GM21447 (cell line): ENCODE measurements around the gene NFIX.

ENCODE experiments used
- ATAC-seq: cut with Tn5 transposase; IDR thresholded peaks from one replicate; pipeline ENCODE4 v1.9.1; 2021; ENCODE audit not compliant: unreplicated experiment

NFIX gene

DNA sequence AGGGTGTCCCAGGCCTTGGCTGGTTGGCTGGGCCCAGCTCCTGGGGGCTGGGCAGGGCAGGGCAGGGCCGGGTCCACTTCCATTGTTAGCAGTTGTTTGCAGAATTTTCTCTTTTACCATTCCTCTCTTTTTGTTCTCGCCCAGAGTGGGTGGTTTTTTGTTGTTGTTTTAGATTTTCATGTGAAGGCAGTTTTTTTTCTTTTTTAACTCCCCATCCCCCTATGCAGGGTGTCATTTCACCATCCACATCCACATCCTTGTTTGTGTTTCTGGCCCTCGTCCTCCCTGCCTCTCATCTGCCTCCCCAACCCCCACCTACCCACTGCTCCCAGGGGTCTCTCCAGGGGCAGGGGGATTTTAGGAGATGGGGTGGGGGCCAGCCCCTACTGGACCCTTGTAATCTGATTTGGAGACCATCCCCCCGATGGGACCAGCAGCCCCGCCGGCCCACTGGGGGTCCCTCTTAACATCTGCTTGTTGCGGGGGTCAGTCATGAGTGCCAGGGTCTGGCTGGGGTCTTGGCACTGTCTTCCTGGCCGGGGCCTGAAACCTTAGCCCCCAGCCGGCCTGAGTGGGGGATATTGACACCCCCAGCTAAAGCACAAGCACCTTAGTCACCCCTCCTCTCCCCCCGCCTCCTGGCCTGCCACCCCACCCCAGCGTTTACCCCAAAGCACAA is 144.5 kb downstream of the NFIX start:
- no peak for ATAC-seq

DNA sequence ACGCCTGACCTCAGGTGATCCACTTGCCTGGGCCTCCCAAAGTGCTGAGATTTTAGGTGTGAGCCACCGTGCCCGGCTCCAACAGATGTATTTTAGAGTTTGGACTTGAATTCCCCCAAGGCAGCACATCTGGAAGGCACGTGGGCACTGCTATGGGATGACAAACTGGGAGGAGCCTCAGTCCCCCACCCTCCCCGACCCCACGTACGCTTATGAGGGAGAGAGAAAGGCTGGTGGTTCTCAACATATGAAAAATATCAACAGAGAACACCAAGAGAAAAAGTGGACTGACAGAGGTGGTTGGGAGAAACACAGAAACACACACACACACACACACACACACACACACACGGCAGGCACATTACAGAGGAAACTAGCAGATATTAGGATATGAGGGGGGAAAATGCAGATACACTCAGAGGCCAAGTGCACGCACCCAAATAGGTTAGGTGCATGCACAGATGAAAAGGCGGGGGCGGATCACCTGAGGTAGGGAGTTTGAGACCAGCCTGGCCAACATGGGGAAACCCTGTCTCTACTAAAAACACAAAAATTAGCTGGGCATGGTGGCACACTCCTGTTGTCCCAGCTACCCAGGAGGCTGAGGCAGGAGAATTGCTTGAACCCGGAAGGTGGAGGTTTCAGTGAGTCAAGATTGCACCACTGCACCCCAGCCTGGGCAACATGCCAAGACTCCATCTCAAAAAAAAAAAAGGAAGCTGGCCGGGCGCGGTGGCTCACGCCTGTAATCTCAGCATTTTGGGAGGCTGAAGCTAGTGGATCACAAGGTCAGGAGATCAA is 151.7 kb downstream of the NFIX start:
- no peak for ATAC-seq
